ENCODE data around the gene AFM.

DNA sequence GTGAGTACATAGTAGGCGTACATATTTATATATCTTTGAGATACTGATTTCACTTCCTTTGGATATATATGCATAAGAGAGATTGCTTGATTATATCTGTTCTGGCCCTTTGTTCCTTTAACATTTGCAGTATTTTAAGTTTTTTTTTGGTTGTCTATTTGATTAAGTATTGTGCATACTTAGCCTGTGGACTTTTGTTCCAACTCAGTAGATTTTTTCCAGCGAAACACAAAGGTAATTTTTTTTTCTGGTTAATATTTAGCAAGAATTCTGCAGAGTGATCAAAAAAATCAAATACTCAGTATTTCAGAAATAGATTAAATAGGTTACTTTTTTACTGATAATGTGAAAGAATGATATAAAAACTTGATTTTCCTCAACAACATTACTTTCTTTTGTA is at the start of gene AFM:
- TF ChIP-seq, protein P1, sequence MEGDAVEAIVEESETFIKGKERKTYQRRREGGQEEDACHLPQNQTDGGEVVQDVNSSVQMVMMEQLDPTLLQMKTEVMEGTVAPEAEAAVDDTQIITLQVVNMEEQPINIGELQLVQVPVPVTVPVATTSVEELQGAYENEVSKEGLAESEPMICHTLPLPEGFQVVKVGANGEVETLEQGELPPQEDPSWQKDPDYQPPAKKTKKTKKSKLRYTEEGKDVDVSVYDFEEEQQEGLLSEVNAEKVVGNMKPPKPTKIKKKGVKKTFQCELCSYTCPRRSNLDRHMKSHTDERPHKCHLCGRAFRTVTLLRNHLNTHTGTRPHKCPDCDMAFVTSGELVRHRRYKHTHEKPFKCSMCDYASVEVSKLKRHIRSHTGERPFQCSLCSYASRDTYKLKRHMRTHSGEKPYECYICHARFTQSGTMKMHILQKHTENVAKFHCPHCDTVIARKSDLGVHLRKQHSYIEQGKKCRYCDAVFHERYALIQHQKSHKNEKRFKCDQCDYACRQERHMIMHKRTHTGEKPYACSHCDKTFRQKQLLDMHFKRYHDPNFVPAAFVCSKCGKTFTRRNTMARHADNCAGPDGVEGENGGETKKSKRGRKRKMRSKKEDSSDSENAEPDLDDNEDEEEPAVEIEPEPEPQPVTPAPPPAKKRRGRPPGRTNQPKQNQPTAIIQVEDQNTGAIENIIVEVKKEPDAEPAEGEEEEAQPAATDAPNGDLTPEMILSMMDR (conservative IDR thresholded peaks at IDR 0.05; ENCODE audit: low read length) = no peak
- no peak for TF ChIP-seq EZH2phosphoT487 (IDR thresholded peaks at IDR 0.05; ENCODE audit: borderline replicate concordance, low read depth, low read length)
